Skin of body (tissue), 2 donors: ENCODE results near the gene GRM5. TPM values are rescaled to one million over a fixed set of nuclear protein-coding genes. Genes with fewer than 3 reads are reported as not detected.

Experiments used
- DNase-seq: peaks from one replicate; lab custom pipeline; 2025; lab: John Stamatoyannopoulos, UW
- total RNA-seq: library from RNA; depleted of rRNA; stranded (reverse); fragments of >200 nt; gene quantifications from one replicate; pipeline ENCODE4 v1.2.3, GENCODE V29; 2014

GRM5 gene
- total RNA-seq, 1 donor from 2014 or later = 0.20 TPM

DNA sequence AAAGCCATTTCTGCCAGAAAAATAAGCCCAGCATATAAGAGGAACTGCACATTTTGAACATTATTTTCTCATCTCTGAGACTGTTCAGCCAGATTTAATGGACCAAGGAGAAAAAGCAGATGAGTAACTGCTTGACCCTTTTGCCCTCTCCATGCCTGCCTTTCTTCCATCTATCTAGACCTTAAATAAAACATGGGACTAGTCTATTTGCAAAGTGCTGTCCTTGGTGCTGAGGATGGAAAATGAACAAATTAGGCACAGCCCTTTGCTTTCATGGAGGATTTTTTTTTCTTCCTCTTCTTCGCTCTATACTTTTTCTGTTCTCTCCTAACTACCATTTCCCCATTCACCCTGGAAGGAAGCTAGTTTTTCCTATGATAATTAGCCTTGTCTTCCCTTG is 361.3 kb downstream of the GRM5 start:
- DNase-seq = no peak

DNA sequence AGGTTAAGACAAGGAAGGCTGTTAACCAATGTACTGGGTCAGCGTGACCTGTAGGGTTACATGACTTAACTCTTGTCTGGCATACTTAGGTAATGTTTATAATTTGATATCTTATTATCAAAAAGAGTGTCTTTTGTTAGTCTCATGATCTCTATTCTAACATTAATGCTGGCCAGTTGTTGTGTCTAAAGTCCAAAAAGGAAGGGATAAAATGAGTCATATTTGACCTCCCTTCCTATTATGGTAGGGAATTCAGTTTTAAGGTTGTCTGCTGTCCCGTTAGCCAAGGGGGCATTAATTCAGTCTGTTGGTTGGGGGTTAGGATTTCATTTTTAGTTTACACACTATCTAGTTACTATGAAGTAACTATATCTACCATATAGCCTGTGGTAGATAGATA is 364.0 kb downstream of the GRM5 start:
- DNase-seq = no peak

DNA sequence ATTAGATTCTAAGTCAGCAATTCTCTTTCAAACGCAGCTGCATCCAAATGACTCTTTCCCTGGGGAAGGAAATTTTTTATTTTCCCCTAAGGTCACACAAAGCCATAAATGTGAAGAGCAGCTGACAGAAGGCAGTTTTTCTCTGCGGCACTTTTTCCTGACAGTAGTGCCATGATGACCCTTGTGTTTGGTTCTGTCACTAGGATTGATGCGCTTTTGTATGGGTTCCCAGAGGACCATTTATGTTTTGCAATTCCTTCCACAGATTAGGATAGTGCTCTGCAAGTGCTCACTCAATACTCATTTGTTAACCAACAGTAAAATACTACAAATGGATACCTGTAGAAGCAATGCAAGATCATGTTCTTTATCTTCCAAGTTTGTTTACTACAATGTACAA is 368.6 kb downstream of the GRM5 start:
- no peak for DNase-seq

DNA sequence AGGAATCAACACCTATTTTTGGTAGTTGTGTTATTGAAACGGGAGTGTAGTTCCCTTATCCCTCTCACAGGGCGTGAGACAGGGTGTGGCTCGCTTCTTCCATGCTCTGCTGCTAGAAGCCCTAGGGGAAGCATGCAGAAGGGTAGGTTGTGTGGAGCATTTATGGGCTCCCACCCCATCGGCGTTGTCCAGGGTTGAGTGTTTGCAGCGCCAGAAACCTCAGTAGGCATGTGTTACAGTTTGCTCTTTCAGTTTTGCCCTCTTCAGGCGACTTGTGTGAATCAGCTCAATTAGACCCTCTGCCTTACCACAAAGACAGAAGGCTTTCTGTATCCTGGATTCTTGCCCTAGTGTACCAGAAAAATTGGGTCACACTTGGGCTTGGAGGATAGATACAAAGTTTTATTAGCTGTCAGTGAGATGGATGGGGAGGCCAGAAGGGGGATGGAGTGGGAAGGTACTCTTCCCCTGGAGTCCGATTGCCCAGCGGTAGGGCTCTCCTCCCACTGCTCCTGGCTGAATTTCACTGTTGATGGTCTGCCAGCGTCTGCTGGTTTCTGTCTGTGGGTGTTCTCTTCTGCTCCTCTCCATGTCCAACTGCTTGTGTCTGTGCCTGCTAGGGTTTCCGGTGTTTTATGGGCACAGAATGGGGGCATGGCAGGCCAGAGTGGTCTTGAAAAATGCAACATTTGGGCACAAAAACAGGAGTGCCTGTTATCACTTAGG is 369.9 kb downstream of the GRM5 start:
- no peak for DNase-seq

DNA sequence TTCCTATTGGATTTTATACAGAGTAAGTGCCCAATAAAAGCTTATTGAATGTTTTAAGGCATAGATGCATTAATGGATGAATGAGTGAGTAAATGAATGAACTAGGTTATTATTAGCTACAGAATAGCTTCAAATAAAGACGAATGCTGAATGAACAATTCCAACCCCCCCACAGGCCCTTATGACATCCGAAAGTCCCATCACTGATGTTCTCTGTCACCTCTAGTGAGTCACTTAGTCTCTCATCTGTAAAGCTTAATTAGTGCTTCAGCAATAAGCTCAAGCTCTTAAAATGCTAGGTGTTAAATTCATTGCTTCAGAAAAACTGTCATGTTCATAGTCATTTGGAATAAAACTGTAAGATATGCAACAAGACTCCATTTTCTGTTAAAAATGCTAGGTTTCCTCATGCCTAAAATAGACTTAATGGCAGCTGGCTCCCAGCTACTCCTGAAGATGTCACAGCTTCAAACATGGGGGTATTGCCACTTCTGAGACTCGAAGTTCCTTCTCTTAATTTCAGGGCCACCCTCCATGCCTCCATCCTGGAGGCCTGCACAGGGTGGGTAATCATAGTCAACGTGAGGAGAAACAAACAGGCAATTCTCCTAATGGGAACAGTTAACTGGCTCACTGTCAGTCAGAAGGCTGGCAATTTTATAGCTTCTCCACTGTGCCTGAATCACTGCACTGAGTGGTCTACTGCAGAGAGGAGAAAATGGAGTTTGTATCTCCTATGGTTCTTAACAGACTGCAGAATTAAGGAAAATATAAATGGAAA is 373.3 kb downstream of the GRM5 start:
- no peak for DNase-seq

DNA sequence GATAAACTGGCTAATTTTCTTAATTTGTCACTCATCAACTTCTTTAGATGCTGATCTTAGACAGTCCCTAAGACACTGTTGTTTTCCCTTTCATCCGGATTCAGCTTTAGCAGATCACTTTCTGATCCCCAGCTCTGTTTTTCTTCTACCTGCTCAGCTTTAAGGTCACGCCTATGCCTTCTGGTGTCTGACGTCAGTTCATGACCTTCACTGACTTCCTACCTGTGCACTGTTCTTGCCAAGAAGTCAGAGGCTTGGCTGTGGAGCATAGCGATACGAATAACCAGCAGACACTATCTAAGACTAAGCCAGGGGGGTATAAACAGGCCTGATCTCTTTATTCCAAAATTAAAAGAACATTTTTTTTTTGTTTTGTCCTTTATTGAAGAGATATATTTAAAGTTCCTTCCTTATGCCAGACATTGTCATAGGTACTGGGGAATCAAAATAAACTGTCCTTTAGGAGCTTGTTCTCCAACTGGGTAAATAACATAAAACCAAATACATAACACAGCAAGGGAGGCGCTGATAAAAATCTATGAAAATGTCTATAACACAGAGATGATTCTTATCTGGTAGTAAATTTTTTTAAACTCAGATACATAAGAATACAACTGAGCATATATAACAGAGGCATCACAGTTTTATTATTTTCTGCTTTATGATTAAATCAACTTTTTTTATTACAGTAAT is 376.1 kb downstream of the GRM5 start:
- DNase-seq = no peak

DNA sequence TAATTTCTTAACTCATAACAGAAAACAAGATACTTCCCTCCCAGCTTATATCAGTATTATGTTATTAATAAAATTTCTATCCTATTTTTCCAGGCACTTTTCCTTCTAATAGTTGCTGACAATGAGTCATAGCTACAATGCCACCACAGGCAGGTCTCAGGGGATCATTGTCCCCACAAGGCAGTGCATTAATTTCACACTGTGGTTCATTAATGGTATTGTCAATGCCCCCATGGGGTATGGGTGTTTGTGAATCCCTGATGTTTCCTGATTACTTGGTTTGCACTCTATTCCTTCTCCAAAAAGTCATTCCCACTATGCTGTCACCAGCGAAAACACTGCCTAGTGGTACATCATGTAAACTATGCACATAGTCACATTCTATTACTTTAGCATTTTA is 382.8 kb downstream of the GRM5 start:
- DNase-seq = no peak

DNA sequence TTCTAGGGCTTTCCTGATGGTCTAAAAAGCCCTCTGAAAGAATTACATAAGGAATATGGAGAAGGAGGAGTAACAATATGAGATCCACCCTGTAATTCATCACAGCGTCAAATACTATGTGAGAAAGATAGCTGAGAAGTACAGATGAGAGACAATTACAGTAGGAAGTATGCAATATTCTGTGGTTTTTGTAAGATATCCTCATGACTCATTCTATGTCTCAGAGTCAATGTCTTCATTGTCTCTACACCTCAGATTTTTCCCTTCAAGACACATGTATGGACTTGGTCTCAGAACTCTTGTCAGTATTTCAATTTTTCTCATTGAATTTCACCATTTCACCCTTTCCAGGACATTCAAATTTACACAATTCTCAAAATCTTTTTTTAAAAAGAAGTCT is 385.0 kb downstream of the GRM5 start:
- DNase-seq = no peak

DNA sequence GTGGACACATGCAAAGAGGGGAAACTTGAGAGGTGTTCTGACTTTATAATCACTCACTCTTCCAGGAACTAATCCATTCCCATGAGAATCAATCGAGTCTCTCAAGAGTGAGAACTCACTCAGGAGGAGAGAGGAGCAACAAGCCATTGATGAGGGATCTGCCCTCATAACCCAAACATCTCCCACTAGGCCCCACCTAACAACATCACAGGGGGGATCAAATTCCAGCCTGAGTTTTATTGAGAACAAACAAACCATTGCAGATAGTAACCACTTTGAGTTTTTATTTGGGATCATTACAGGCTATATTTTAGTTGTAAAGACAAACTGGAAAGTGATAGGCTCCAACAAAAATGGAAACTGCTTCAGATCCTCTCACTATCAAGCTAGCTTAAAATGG is 399.4 kb downstream of the GRM5 start:
- no peak for DNase-seq

DNA sequence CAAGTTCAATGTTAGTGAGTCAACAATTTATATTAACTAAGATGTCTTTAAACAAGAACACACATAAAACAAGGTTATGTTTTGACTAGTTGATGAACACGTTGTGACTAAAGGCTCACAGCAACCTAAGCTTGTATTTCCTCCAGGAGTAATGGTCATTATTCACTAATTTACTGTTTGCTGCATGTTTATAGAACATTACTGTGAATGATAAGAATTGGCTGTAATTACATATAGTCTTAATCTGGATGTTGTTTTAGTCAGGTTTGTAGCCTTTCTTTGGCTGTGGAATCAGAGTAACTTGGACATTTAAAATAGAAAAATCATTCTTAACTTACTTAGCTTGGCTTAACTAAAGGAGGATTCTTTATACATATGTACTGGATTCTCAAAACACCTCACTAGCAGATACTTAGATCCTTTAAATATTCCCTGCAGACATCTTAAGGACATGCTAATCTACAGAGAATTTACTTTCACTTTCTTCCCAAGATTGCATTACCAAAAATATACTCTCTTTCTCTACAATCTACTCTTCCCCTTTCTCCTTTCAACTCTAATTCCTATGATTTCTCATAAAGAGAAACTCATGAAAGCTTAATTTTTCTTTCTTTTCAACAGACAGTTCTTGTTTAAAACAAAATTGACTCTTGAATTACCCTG is 408.6 kb downstream of the GRM5 start:
- DNase-seq = no peak

DNA sequence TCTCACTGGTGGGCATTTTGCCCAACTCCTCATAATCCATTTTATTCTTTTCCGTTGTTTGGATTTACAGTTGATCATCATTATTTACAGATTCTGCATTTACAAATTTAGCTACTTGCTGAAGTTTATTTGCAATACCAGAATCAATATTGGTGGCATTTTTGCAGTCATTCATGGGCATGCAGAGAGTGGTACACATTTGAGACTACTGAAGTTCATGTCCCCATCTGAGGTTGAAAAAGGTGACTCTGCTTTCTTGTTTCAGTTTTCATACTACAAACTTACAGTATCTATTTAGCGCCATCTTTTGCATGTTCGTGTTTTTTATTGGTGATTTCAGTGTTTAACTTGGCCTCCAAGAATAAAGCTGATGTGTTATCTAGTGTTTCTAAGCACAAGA is 409.5 kb downstream of the GRM5 start:
- no peak for DNase-seq

DNA sequence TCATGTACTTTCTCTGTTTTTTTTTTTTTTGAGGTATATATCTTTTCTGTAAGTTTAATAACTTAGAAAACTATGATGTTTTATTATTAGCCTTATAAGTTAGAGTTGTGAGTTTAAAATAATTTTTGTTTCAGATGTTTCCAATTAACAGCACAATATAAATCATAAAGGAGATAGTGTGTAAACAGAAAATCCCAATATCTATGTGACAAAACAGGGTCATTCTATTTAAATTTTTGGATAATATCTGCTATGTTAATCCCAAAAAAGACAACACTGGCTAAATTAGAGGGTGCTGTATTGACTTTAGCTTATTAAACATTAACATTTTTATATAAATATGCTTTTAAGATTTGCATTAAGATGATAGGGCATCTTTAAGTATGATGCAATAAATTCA is 410.1 kb downstream of the GRM5 start:
- no peak for DNase-seq

DNA sequence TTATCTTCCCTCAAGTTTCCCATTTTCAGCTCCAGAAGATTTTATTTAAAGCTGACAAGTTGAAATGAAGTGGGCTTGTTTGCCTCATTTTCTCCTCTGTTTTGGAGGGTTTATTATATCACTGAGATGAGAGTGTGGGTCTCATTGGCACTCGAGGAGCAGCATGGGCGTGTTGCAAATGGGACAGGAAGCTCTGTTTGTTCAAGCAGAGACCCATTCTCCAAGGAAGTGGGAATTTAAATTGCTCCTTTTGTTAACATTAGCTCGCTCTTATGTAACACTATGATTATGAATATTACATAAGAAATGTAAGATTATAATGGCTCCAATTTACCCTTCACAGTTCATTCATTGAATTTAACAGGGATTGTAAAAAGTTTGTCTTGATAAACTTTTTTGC is 410.6 kb downstream of the GRM5 start:
- no peak for DNase-seq

DNA sequence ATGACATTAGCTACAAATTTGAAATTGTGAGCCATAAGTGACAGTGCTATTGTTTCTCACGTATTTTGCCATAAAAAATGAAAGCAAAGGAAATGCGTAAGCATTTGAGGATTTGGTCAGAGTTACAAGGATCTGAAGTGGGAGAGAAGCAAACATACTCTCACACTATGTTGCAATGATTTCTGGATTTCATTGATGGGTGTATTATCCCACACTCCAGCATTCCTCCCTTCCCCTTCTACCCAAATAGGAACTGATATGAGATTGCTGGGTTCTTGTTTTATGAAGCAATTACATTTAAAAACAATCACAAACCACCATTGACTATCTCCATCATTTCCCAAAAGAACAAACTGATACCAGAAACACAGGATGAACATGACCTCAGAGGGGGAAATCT is 414.2 kb downstream of the GRM5 start:
- DNase-seq = no peak

DNA sequence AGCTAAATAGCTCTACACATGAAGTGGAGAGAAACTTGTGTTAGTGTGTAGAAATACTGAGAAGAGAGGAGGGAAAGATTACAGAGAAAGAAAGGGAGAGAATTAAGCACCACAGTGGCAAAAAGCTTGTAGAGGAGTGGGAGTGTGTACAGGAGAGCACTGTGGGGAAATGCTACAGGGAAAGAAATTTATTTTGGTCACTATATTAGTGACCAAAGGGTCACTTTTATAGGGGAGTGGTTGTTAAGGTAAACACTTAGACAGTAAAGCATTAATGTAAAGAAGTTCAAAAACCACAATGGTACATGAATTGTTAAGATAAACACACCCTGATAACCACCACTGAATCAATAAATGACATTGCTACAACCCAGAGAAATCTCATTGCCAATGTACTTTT is 421.1 kb downstream of the GRM5 start:
- no peak for DNase-seq

DNA sequence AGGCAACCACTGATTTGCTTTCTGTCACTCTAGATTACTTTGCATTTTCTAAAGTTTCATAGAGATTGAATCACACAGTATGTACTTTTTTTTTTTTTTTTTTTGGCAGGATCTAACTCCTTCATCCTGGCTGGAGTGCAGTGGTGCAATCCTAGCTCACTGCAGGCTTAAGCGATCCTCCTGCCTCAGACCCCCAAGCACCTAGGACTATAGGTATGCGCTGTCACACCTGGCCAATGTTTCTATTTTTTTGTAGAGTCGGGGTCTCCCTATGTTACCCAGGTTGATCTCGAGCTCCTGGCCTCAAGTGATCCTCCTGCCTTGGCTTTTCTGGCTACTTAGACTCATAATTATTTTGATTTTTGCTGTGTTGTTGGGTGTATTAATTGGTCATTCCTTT is 433.6 kb downstream of the GRM5 start:
- DNase-seq = no peak

DNA sequence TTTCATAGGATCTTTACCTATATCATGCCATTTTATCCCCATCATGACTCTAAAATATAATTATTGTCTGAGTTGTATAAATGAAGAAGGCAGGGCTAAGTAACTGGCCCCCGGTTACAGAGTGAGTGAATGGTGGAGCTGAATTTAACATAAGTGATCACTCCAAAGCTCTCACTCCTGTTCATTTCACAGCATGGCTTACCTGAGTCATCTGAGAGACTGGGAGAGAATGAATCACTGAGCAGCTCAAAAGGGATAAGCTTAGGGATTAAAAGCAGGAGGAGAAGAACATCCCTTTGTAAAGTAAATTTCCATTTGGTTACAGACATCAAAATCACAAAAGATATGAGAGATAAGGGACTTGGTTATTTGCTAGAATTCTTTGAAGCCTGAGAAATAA is 434.3 kb downstream of the GRM5 start:
- DNase-seq = no peak

DNA sequence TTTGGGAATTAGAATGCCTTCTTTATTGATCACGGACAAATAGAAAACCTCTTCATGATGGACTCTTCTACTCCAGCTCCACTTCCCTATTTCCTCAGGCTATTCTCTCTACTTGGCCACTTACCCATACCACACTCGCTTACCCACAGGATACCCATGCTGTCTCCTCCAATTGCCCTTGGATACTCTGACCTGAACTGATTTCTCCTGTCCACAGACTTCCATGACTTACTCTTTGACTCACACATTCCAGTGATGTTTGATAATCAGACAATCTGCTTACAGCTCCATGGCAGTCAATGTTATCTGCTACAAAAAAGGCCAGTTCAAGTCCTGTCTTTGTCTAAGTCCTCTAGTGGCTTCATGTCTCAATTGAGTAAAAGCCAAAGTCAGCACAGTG is 436.3 kb downstream of the GRM5 start:
- no peak for DNase-seq

DNA sequence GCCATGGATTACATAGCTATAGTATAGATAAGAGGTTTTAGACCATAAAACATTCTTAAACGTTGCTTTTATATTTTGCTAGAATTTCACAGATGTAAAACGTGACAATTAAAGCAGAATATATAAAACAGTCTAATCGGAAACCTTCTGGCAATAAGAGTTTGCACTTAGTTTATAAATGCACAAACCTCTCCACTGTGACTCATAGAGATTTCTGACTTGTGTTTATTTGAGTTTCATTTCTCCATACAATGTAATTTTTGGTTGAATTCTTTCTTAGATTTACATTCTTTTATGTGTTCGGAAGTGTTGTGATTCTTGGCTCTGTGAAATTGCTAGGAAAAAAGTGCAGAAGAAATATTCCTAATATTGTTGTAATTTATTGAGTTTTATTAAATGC is 439.6 kb downstream of the GRM5 start:
- DNase-seq = no peak

DNA sequence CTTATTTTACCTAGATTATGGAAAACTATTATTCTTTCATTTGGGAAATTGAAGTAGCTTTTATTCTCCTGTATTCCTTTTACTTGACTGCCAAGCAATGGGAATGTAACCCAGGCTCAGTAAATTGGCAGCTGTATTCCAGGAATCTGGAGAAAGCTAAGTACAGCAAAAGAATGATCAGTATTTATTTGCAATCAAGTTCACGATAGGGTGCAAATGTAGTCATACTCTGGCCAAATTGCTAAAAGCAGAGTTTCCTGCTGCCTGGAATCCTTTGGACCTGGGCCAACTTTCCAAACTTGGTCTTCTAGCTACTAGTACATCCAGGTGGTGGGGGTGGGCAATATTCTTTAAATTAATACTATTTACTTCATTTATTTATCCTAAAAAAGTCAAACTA is 442.3 kb downstream of the GRM5 start:
- no peak for DNase-seq

DNA sequence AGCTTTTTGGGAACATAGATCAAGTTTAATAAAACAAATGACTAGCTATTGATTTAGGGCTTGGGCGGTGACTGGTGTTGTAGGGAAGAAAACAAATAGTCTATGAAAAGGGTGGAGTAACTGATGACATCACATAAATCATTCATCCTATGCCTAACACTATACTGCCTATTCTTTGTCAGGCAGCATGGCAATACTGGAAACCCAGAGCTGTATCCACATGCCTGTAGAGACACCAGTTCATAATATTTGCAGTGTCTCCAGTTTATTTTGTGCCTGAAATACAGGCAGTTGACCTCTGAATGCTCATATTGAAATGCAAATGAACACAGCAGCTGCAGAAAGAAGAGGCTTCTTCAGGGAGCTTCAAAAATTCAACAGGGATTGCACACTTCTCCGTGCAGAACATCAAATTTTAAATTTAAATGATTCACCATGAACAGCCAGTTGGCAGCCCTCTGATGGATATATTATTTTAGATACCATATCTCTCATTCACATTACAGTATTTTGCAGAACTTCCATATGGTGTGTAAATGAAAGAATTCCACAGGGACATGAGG is 445.1 kb downstream of the GRM5 start:
- DNase-seq = no peak
